WTC11 (cell line): ENCODE results near the gene COL4A1.

ENCODE experiments used
- CREB1 ChIP-seq: sonication (generic); formaldehyde crosslinking; IDR thresholded peaks from 2 replicates; pipeline ENCODE4 v1.8.0; 2023; ENCODE audit warnings: mild to moderate bottlenecking, missing genetic modification reagents
- CTCF ChIP-seq: fragments of 200-600 bp; IDR thresholded peaks from 2 replicates; pipeline ENCODE4 v1.8.0; 2022; ENCODE audit warnings: antibody characterized with exemption
- JUN ChIP-seq: sonication (generic); formaldehyde crosslinking; IDR thresholded peaks from 2 replicates; pipeline ENCODE4 v1.8.0; 2023; ENCODE audit warnings: mild to moderate bottlenecking, missing genetic modification reagents
- RELA ChIP-seq: sonication (generic); formaldehyde crosslinking; IDR thresholded peaks from 2 replicates; pipeline ENCODE4 v1.8.1; 2022; ENCODE audit warnings: missing genetic modification reagents, mild to moderate bottlenecking, borderline replicate concordance
- SP1 ChIP-seq: sonication (generic); formaldehyde crosslinking; conservative IDR thresholded peaks from 2 replicates; pipeline ENCODE4 v1.8.1; 2022; ENCODE audit warnings: missing genetic modification reagents
- USF2 ChIP-seq: sonication (generic); formaldehyde crosslinking; IDR thresholded peaks from 2 replicates; pipeline ENCODE4 v1.8.1; 2023; ENCODE audit warnings: mild to moderate bottlenecking, missing genetic modification reagents, moderate library complexity
- TF ChIP-seq, protein P1 (sequence below): sonication (generic); formaldehyde crosslinking; IDR thresholded peaks from 2 replicates; pipeline ENCODE4 v1.8.0; 2022; ENCODE audit warnings: missing genetic modification reagents
- TF ChIP-seq, protein P2 (sequence below): sonication (generic); formaldehyde crosslinking; IDR thresholded peaks from 2 replicates; pipeline ENCODE4 v1.8.0; 2023; ENCODE audit warnings: missing genetic modification reagents, mild to moderate bottlenecking, borderline replicate concordance
- TF ChIP-seq, protein P3 (sequence below): sonication (generic); formaldehyde crosslinking; IDR thresholded peaks from 2 replicates; pipeline ENCODE4 v1.8.1; 2023; ENCODE audit warnings: mild to moderate bottlenecking, missing genetic modification reagents

DNA sequence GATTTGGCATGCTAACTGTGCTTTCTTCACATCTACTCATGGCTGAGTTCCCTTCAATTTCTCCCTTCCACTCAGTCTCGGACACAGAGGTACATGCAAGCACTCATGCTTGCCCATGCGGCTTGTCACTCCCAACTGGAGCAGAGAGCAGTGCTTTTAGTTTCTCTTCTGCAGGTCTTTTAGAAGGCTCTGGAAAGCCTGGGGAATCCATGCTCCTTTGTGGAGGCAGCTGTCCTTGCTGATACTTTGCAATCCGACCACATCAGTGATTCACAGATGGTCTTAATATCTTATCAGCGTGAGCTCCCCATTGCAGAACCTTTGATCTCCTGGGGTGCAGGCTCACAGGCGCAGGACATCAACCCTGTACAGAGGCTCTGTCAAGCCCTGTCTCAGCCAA is 203.9 kb downstream of the COL4A1 start:
- TF ChIP-seq CTCF (no peak), SP1 (CRISPR knock-in tag) (no peak), CREB1 (CRISPR knock-in tag) (no peak), USF2 (CRISPR knock-in tag) (no peak), JUN (CRISPR knock-in tag) (no peak), RELA (no peak)
- TF ChIP-seq, protein P1, sequence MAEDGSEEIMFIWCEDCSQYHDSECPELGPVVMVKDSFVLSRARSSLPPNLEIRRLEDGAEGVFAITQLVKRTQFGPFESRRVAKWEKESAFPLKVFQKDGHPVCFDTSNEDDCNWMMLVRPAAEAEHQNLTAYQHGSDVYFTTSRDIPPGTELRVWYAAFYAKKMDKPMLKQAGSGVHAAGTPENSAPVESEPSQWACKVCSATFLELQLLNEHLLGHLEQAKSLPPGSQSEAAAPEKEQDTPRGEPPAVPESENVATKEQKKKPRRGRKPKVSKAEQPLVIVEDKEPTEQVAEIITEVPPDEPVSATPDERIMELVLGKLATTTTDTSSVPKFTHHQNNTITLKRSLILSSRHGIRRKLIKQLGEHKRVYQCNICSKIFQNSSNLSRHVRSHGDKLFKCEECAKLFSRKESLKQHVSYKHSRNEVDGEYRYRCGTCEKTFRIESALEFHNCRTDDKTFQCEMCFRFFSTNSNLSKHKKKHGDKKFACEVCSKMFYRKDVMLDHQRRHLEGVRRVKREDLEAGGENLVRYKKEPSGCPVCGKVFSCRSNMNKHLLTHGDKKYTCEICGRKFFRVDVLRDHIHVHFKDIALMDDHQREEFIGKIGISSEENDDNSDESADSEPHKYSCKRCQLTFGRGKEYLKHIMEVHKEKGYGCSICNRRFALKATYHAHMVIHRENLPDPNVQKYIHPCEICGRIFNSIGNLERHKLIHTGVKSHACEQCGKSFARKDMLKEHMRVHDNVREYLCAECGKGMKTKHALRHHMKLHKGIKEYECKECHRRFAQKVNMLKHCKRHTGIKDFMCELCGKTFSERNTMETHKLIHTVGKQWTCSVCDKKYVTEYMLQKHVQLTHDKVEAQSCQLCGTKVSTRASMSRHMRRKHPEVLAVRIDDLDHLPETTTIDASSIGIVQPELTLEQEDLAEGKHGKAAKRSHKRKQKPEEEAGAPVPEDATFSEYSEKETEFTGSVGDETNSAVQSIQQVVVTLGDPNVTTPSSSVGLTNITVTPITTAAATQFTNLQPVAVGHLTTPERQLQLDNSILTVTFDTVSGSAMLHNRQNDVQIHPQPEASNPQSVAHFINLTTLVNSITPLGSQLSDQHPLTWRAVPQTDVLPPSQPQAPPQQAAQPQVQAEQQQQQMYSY (CRISPR knock-in tag): no peak
- TF ChIP-seq, protein P2, sequence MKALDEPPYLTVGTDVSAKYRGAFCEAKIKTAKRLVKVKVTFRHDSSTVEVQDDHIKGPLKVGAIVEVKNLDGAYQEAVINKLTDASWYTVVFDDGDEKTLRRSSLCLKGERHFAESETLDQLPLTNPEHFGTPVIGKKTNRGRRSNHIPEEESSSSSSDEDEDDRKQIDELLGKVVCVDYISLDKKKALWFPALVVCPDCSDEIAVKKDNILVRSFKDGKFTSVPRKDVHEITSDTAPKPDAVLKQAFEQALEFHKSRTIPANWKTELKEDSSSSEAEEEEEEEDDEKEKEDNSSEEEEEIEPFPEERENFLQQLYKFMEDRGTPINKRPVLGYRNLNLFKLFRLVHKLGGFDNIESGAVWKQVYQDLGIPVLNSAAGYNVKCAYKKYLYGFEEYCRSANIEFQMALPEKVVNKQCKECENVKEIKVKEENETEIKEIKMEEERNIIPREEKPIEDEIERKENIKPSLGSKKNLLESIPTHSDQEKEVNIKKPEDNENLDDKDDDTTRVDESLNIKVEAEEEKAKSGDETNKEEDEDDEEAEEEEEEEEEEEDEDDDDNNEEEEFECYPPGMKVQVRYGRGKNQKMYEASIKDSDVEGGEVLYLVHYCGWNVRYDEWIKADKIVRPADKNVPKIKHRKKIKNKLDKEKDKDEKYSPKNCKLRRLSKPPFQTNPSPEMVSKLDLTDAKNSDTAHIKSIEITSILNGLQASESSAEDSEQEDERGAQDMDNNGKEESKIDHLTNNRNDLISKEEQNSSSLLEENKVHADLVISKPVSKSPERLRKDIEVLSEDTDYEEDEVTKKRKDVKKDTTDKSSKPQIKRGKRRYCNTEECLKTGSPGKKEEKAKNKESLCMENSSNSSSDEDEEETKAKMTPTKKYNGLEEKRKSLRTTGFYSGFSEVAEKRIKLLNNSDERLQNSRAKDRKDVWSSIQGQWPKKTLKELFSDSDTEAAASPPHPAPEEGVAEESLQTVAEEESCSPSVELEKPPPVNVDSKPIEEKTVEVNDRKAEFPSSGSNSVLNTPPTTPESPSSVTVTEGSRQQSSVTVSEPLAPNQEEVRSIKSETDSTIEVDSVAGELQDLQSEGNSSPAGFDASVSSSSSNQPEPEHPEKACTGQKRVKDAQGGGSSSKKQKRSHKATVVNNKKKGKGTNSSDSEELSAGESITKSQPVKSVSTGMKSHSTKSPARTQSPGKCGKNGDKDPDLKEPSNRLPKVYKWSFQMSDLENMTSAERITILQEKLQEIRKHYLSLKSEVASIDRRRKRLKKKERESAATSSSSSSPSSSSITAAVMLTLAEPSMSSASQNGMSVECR (CRISPR knock-in tag): no peak
- TF ChIP-seq, protein P3, sequence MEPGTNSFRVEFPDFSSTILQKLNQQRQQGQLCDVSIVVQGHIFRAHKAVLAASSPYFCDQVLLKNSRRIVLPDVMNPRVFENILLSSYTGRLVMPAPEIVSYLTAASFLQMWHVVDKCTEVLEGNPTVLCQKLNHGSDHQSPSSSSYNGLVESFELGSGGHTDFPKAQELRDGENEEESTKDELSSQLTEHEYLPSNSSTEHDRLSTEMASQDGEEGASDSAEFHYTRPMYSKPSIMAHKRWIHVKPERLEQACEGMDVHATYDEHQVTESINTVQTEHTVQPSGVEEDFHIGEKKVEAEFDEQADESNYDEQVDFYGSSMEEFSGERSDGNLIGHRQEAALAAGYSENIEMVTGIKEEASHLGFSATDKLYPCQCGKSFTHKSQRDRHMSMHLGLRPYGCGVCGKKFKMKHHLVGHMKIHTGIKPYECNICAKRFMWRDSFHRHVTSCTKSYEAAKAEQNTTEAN (CRISPR knock-in tag): no peak
